Liver (tissue), 3 donors: ENCODE results near the gene PDXDC1.
"Not testable (repeated sequence)": the region's sequence is repeated elsewhere in the genome, so short reads cannot be mapped to it uniquely, and the experiment has no call there.

Experiments
- TAF1 ChIP-seq: conservative IDR thresholded peaks from 2 replicates; pipeline ENCODE4 v1.6.1; 2016; ENCODE audit warnings: antibody characterized with exemption, mild to moderate bottlenecking
- YY1 ChIP-seq: IDR thresholded peaks from 2 replicates; pipeline ENCODE4 v1.6.1; 2016; ENCODE audit warnings: antibody characterized with exemption, mild to moderate bottlenecking
- TF ChIP-seq, protein P1 (sequence below): fragments of 150-350 bp; IDR thresholded peaks from 2 replicates; pipeline ENCODE4 v1.5.1; 2017; ENCODE audit warnings: improper control_type of control experiment, low read depth, low read length; ENCODE audit not compliant: missing input control
- donor health status: healthy.
- donor health status: healthy.

DNA sequence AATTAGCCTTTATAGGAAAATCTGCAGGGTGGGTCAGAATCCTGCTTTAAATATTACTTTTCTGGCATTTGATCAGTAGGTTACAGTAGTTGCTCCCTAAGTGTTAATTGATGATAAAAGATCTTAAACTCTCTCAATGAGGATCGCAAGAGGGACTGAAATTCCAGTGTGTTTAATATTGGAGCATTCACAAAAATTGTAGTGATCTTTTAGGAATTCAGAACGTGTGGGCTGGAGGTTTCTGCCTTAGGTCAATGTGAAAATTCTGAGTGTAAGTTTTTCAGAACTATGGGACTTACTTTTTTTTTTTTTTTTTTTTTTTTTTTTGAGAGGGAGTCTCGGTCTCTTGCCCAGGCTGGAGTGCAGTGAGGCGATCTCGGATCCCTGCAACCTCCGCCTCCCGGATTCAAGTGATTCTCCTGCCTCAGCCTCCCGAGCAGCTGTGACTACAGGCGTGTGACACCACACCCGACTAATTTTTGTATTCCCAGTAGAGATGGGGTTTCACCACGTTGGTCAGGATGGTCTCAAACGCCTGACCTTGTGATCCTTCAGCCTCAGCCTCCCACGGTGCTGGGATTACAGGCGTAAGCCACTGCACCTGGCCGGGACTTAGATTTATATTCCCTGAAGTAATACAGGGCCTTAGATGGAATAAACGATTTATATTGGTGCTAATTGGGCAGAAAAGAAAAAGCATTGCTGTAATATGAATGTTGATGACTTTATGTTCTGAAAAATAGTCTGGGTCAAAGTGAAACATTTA is 2.3 kb downstream of the PDXDC1 start:
- TF ChIP-seq TAF1, YY1: not testable (repeated sequence)
- TF ChIP-seq, protein P1, sequence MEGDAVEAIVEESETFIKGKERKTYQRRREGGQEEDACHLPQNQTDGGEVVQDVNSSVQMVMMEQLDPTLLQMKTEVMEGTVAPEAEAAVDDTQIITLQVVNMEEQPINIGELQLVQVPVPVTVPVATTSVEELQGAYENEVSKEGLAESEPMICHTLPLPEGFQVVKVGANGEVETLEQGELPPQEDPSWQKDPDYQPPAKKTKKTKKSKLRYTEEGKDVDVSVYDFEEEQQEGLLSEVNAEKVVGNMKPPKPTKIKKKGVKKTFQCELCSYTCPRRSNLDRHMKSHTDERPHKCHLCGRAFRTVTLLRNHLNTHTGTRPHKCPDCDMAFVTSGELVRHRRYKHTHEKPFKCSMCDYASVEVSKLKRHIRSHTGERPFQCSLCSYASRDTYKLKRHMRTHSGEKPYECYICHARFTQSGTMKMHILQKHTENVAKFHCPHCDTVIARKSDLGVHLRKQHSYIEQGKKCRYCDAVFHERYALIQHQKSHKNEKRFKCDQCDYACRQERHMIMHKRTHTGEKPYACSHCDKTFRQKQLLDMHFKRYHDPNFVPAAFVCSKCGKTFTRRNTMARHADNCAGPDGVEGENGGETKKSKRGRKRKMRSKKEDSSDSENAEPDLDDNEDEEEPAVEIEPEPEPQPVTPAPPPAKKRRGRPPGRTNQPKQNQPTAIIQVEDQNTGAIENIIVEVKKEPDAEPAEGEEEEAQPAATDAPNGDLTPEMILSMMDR = not testable (repeated sequence)
